Fibroblast of skin of back (primary cell): ENCODE results near the gene ARHGAP28.

ENCODE experiments used
- DNase-seq: peaks from one replicate; pipeline ENCODE4 v3.0.0-alpha.2; 2013

Gene ARHGAP28

GRCh38 chr18:6876641-6877041 is 147.1 kb downstream of the ARHGAP28 start:
- DNase-seq = peak; percentile 53

GRCh38 chr18:6877288-6877687 is 147.8 kb downstream of the ARHGAP28 start:
- no peak for DNase-seq

- DNase-seq = peak; percentile 20
These were observed 149.2 kb downstream of the ARHGAP28 start for GRCh38 chr18:6878556-6879297.

DNA sequence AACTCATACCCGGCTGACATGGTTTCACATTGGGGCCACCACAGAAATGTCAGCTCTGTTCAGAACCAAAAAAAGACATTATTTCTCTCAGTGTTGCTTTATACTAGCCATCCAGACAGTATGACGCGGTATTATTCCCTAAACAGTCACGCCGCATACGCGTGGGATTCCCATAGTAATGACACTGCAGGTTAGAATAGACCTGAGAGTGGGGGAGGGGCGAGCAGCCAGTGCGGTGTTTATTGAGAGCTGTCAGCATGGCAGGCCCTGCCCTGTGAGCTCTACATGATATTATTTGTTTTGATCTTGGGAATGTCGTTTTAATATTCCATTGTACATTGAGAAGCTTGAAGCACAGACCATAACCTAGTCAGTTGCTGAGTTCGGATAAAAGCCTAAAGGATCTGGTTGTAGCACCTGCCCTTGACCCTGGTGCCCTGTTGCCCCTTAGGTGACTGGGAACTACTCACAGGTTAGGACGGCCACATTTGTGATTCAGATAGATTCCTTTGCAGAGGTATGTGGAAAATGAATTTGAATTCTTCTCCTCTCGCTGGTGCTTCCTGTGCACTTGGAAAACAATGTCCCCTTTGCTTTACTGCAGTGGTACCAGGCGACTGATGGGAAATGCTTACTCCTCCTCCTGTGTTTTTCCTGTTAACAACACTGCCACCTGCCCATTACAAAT is 150.1 kb downstream of the ARHGAP28 start:
- no peak for DNase-seq

- DNase-seq = peak; percentile 8
These were observed 151.7 kb downstream of the ARHGAP28 start for GRCh38 chr18:6881034-6881820.

- DNase-seq = no peak
These were observed 152.9 kb downstream of the ARHGAP28 start for GRCh38 chr18:6882401-6882800.

- no peak for DNase-seq
These were observed 155.5 kb downstream of the ARHGAP28 start for GRCh38 chr18:6885006-6885481.

DNA sequence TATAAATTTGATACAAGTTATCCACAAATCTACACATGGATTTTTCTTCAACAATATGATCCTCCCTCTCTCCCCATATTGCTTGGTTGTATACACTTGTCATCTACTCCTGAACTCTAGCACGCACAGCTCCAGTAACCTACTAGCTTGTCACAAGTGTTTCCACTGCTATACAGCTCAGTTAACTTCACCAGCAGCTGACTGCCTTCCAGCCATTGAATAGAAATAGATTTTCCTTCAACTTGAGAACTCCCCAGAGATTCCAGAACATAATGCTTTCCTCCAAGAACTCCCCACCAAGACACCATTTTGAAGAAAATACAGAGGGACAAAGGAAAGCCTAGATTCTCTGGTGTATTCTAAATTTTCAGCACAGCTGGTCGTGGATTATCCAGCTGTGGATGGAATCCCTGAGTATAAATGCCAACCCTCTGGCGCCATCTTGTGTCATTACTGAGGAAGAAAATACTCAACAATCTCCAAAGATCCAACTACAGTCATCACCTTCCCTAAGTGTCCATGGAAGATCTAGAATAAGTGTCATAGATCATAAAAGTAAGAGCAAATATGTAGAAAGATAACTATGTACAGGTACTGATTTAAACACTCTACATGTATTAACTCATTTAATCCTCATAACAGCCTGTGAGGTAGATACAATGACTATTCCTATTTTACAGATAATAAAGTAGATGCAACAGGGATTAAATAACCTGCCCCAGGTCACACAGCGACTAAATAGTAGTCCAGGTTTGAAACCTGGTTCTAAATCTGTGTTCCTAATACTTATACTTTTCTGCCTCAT is 156.7 kb downstream of the ARHGAP28 start:
- peak; percentile 59 for DNase-seq

- no peak for DNase-seq
These were observed 157.3 kb downstream of the ARHGAP28 start for GRCh38 chr18:6886797-6887330.

DNA sequence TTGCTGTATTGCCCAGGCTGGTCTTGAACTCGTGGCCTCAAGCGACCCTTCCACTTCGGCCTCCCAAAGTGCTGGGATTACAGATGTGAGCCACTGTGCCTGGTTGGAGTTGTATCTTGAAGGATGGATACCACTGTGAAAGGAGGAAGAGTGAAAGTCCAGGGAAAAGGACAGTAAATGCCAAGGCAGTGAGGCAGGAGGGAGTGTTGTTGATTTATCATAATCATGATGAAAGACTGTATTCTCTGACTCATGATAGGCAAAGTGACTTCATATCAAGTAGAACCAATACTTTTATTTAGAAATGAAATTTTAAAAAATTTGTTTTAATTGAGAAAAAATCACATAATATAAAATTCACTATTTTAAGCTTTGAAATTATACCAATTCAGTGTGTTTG is 162.3 kb downstream of the ARHGAP28 start:
- DNase-seq = peak; percentile 22

DNA sequence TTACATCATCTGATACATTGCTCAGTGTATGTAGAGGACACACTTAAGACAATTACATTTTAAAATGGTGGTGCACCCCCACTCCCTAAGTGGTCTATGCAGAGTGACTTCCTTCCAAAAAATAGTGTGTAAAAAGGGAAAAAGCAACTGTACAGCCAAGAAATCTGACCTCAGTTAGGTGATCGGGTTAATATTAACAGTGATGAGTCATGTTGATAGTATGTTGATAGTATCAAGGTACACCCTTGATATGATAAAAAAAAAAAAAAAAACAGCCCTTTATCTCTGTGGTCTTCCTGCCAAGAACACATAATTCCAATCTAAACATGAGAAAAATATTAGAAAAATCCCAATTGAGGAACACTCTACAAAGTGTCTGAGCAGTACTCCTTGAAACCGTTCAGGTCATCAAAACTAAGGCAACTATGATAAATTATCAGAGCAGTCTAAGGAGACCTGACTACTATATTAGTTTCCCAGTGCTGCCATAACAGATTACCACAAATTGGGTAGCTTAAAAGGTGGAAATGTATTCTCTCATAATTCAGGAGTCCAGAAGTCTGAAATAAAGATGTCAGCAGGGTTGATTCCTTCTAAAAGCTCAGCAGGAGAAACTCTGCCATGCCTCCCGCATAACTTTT is 171.9 kb downstream of the ARHGAP28 start:
- no peak for DNase-seq

- peak; percentile 22 for DNase-seq
These were observed 187.6 kb downstream of the ARHGAP28 start for GRCh38 chr18:6917072-6917471.

- DNase-seq = peak; percentile 62
These were observed 190.8 kb downstream of the ARHGAP28 start for GRCh38 chr18:6920099-6920955.

DNA sequence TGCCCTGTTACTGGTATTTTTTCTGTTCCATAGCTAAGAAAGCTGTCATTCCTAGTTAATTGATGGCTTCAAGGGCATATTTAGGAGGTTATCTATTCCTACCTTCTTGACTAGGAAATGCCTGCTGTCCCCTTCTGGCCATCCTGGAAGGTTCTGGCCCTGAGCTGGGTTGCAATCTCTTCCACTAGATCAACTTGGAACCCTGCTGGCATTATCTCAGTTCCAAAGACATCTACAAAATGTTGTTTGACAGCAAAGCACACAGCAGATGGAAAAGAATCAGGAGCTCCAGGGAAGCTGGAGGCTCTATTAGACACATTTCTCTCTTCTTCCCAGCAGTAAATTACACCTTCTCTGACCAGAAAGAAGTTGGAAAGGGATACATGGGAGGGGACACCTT is 192.1 kb downstream of the ARHGAP28 start:
- no peak for DNase-seq

GRCh38 chr18:6923220-6923619 is 193.7 kb downstream of the ARHGAP28 start:
- no peak for DNase-seq

GRCh38 chr18:6927153-6927552 is 197.6 kb downstream of the ARHGAP28 start:
- DNase-seq = no peak

DNA sequence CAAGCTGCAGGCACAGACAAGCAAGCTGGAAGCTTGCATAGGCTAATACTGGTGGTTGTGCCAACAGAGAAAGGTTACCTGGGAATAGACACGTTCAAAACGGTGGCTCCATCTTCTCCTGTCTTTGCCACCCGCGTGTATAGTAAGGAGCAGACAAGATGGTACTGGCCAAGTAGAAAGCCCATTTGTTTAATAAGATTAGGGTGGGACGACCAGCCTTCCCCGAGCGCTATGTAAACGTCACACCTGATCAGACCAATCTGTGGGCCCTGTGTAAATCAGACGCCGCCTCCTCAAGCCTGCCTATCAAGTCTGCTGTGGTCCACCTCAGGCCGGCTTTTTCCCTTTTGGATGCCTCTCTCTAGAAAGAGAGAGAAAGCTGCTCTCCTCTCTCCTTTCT is 198.8 kb downstream of the ARHGAP28 start:
- DNase-seq = no peak

DNA sequence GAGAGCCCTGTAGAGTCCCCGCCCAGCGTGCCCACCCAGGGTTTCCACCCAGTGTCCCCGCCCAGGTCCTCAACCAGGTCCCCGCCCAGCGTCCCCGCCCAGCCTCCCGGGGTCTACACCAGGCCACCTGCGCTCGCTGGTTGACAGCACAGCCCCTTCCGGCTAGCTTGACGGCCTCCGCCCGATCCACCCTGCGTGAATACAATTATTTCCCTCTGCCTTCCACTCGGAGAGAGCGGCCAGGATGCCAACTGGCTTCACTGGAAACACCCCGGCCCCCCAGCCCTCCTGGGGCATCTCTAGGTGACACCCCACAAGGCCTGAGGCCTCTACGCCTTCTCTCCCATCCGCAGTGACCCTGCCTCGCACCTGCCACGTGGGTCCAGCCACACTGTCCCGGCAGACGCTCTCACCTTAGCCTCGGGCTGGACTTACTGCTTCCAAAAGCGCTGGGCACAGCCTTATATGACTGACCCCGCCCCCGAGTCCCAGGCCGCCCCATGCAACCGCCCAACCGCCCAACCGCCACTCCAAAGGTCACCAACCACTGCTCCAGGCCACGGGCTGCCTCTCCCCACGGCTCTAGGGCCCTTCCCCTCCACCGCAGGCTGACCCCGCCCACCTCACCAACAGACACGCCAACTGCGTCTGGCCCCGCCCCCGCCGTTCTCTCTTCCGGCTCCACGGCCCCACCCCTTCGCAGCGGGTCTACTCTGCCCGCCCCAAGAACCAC is 200.0 kb downstream of the ARHGAP28 start:
- DNase-seq = no peak

DNA sequence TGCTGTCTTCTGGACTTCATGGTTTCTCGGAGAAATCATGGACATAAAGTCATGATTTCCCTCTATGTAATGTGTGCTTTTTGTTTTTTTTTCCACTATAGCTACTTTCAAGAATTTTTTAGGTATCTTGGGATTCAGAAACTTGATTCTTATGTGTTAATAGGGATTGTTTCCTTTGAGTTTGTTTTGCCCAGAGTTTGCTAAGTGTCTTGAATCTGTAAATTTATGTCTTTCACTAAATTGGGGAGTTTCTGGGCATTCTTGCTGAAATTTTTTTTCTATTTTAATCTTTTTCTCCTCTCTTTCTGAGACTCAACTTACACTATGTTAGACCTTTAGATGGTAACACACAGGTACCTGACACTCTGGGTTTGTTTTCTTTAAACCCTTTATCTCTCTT is 205.3 kb downstream of the ARHGAP28 start:
- no peak for DNase-seq

DNA sequence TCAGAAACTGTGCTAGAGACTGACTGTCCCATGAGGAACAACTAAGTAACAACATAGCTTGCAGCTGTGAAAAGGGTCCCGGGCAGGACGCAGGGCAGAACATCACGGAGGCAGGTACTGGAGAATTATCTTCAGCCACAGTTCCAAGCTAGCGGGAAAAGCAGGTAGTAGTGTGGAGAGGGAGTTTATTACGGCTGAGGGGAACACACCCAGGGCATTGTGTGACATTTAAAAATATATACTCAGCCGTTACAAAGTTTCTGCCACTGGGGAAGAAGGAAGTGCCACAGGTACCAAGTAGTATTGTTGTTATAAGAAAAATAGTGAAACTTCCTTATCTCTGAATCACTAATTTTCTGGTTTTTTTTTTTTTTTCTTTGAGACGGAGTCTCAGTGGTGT is 208.5 kb downstream of the ARHGAP28 start:
- no peak for DNase-seq
